Liver (tissue), 10 donors: ENCODE results near the gene ZSCAN5A. TPM values are rescaled to one million over a fixed set of nuclear protein-coding genes. Genes with fewer than 3 reads are reported as not detected.

Experiments
- DNase-seq: peaks from one replicate; pipeline ENCODE4 v3.0.0-alpha.2; 2017; ENCODE audit warnings: low spot score
- H3K27ac ChIP-seq, 2 donors: one replicate each; pipeline ENCODE4 v1.7.0; 2013; ENCODE audit warnings: inconsistent platforms in 2 of 2, low read length in 2 of 2, control low read depth in 1 of 2, low read depth in 1 of 2, mild to moderate bottlenecking in 1 of 2
- H3K27me3 ChIP-seq, 4 donors: one replicate each; pipeline versions ENCODE4 v1.6.1 to v1.7.0; 2013; ENCODE audit warnings: low read length in 3 of 4, inconsistent platforms in 1 of 4, mild to moderate bottlenecking in 1 of 4, moderate library complexity in 1 of 4; ENCODE audit not compliant: control insufficient read depth in 4 of 4, insufficient read depth in 4 of 4
- H3K36me3 ChIP-seq, 4 donors: one replicate each; pipeline versions ENCODE4 v1.6.1 to v1.7.0; 2013; ENCODE audit warnings: low read length in 3 of 4, mild to moderate bottlenecking in 3 of 4, low read depth in 1 of 4, moderate library complexity in 1 of 4; ENCODE audit not compliant: control insufficient read depth in 4 of 4, insufficient read depth in 3 of 4
- H3K4me1 ChIP-seq, 4 donors: one replicate each; pipeline versions ENCODE4 v1.6.1 to v1.7.0; 2013; ENCODE audit warnings: low read length in 3 of 4, mild to moderate bottlenecking in 3 of 4, moderate library complexity in 1 of 4; ENCODE audit not compliant: control insufficient read depth in 4 of 4, insufficient read depth in 4 of 4
- H3K4me3 ChIP-seq, 3 donors: one replicate each; pipeline versions ENCODE4 v1.6.1 to v1.7.0; 2013; ENCODE audit warnings: low read length in 3 of 3, control low read depth in 1 of 3, low read depth in 1 of 3, mild to moderate bottlenecking in 1 of 3
- H3K9ac ChIP-seq, 2 donors: one replicate each; pipeline ENCODE4 v1.7.0; 2013; ENCODE audit warnings: low read length in 2 of 2, mild to moderate bottlenecking in 2 of 2, moderate library complexity in 2 of 2, control low read depth in 1 of 2, low read depth in 1 of 2
- H3K9me3 ChIP-seq, 4 donors: one replicate each; pipeline versions ENCODE4 v1.6.1 to v1.7.0; 2013; ENCODE audit warnings: low read length in 3 of 4; ENCODE audit not compliant: control insufficient read depth in 4 of 4
- HNF4A ChIP-seq, 2 donors: conservative IDR thresholded peaks; 2 replicates each; pipeline ENCODE4 v1.6.1; 2016; ENCODE audit warnings: antibody characterized with exemption in 2 of 2, mild to moderate bottlenecking in 2 of 2
- NR2F2 ChIP-seq: IDR thresholded peaks from 2 replicates; pipeline ENCODE4 v1.6.1; 2016; ENCODE audit warnings: antibody characterized with exemption
- RXRA ChIP-seq, 2 donors: IDR thresholded peaks; 2 replicates each; pipeline ENCODE4 v1.6.1; 2017 to 2018; ENCODE audit warnings: antibody characterized with exemption in 2 of 2, mild to moderate bottlenecking in 1 of 2
- WGBS: extraction: QIAGEN DNeasy Blood & Tissue Kit; methylation state at CpG from one replicate; pipeline ENCODE4 v1.1.7; 2013; 5-methylcytosine and 5-hydroxymethylcytosine counted together
- polyA plus RNA-seq, 2 donors: library from polyadenylated mRNA; stranded (reverse) in 1 of 2; unstranded in 1 of 2; fragments of 200-250 nt in 1 of 2; fragments of >200 nt in 1 of 2; fragmentation: Nextera tagmentation in 1 of 2; extraction: Ambion mirVana in 1 of 2; gene quantifications; one replicate each; pipeline versions ENCODE4 v1.2.1 to v1.2.3, GENCODE V29; 2013 to 2015
- small RNA-seq: library from RNA; depleted of rRNA; stranded (forward); fragments of <200 nt; gene quantifications from one replicate; pipeline ENCODE3, GENCODE V24; 2014
- total RNA-seq, 2 donors: library from RNA; depleted of rRNA; stranded (reverse); fragments of >200 nt; gene quantifications; one replicate each; pipeline ENCODE4 v1.2.3, GENCODE V29; 2014
- TF ChIP-seq, protein P1 (sequence below): IDR thresholded peaks from 2 replicates; pipeline ENCODE4 v1.6.1; 2016; ENCODE audit warnings: antibody characterized with exemption, mild to moderate bottlenecking
- TF ChIP-seq, protein P2 (sequence below): IDR thresholded peaks from 2 replicates; pipeline ENCODE4 v1.6.1; 2016; ENCODE audit warnings: antibody characterized with exemption
- TF ChIP-seq, protein P3 (sequence below): IDR thresholded peaks from 2 replicates; pipeline ENCODE4 v1.6.1; 2016; ENCODE audit warnings: antibody characterized with exemption
- donor health status: healthy.
- donor health status: healthy.
- donor health status: healthy.
- donor health status: healthy.
- donor health status: healthy.

Gene ZSCAN5A
- total and polyA plus RNA-seq, 4 donors = 2.2 to 9.6 (median 5.0) TPM

DNA sequence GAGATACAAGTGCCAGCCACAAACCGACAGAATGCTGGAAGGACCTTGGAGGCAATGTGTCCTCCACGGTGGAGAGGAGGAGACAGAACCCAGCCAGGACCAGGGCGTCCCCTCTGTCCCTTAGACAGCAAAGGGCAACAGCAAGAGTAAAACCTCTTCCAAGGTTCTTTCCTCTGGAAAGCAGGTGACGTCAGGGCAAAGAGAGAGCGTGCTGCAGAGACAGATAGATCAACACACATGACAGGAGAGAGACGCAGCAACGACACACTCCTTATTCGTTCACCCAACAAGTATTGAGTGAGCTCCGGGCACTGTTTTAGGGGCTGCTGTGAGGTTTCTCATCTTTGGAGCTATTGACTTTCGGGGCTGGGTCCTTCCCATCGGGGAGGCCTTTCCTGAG is 140.1 kb downstream of the ZSCAN5A start (continued):
- TF ChIP-seq, protein P1, sequence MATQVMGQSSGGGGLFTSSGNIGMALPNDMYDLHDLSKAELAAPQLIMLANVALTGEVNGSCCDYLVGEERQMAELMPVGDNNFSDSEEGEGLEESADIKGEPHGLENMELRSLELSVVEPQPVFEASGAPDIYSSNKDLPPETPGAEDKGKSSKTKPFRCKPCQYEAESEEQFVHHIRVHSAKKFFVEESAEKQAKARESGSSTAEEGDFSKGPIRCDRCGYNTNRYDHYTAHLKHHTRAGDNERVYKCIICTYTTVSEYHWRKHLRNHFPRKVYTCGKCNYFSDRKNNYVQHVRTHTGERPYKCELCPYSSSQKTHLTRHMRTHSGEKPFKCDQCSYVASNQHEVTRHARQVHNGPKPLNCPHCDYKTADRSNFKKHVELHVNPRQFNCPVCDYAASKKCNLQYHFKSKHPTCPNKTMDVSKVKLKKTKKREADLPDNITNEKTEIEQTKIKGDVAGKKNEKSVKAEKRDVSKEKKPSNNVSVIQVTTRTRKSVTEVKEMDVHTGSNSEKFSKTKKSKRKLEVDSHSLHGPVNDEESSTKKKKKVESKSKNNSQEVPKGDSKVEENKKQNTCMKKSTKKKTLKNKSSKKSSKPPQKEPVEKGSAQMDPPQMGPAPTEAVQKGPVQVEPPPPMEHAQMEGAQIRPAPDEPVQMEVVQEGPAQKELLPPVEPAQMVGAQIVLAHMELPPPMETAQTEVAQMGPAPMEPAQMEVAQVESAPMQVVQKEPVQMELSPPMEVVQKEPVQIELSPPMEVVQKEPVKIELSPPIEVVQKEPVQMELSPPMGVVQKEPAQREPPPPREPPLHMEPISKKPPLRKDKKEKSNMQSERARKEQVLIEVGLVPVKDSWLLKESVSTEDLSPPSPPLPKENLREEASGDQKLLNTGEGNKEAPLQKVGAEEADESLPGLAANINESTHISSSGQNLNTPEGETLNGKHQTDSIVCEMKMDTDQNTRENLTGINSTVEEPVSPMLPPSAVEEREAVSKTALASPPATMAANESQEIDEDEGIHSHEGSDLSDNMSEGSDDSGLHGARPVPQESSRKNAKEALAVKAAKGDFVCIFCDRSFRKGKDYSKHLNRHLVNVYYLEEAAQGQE = no peak
- TF ChIP-seq, protein P2, sequence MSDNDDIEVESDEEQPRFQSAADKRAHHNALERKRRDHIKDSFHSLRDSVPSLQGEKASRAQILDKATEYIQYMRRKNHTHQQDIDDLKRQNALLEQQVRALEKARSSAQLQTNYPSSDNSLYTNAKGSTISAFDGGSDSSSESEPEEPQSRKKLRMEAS = no peak

DNA sequence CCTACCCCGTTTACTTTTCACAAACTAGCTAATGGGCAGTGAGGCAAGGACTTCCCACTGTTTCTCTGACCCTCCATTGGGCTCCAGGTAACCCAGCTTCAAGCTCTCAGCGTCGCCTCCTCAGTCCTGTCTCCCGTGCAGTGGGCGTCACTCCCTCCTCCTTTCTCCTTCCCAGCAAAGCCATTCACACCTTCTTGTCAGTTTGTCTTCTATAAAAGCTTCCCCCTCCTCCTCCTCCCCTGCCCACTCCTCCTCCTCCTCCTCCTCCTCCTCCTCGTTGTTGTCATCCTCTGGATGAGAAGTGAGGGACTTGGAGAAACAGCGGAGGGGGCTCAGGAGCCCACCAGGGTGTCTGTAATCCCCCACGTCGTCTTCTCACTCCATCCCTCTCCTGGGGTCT is 140.6 kb downstream of the ZSCAN5A start:
- no peak for TF ChIP-seq HNF4A (conservative IDR thresholded peaks at IDR 0.05)
- TF ChIP-seq, protein P3, sequence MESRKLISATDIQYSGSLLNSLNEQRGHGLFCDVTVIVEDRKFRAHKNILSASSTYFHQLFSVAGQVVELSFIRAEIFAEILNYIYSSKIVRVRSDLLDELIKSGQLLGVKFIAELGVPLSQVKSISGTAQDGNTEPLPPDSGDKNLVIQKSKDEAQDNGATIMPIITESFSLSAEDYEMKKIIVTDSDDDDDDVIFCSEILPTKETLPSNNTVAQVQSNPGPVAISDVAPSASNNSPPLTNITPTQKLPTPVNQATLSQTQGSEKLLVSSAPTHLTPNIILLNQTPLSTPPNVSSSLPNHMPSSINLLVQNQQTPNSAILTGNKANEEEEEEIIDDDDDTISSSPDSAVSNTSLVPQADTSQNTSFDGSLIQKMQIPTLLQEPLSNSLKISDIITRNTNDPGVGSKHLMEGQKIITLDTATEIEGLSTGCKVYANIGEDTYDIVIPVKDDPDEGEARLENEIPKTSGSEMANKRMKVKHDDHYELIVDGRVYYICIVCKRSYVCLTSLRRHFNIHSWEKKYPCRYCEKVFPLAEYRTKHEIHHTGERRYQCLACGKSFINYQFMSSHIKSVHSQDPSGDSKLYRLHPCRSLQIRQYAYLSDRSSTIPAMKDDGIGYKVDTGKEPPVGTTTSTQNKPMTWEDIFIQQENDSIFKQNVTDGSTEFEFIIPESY = no peak
- no peak for TF ChIP-seq NR2F2
- TF ChIP-seq RXRA (IDR thresholded peaks at IDR 0.05) = no peak
- Histone ChIP-seq H3K27me3 (no peaks in the 10 kb centered on the region), H3K36me3 (no peaks in the 10 kb centered on the region), H3K9ac (no peak overlapping the region), H3K9me3 (no peaks in the 10 kb centered on the region), H3K4me3 (no peak overlapping the region), H3K27ac (no peak overlapping the region), H3K4me1 (peaks cover 4 to 18% (median 9%) of the 10 kb centered on the region in 4 donors)
- whole genome bisulfite sequencing = 46% methylated on average over 9 of the region's 9 CpGs
- no peak for DNase-seq

Small RNA genes within 50 kb of the gene (small RNA-seq; reads per million reads assigned to genes)
- not detected for gene RF00019

Other genes starting within 250 kb of the ZSCAN5A start
- gene ZNF787, start 193.5 kb downstream of the ZSCAN5A start, total RNA-seq = 10 to 100 TPM; 17.6 to 23.6 TPM
- 10 to 100 TPM in 1 of 2 donors, 1 to 10 TPM in 1; 2.9 to 20.1 TPM for gene ZNF787, start 193.5 kb downstream of the ZSCAN5A start, polyA plus RNA-seq
- gene ZNF444, start 173.6 kb downstream of the ZSCAN5A start, total RNA-seq = 10 to 100 TPM; 16.0 to 26.1 TPM
- 10 to 100 TPM in 1 of 2 donors, 1 to 10 TPM in 1; 6.1 to 30.4 TPM for gene ZNF444, start 173.6 kb downstream of the ZSCAN5A start, polyA plus RNA-seq
- gene GALP, start 138.8 kb downstream of the ZSCAN5A start, total RNA-seq = not detected
- gene GALP, start 138.8 kb downstream of the ZSCAN5A start, polyA plus RNA-seq = under 1 TPM; 0.08 to 0.63 TPM
- gene ZSCAN5B, start 117.1 kb downstream of the ZSCAN5A start, total RNA-seq = under 1 TPM in 1 of 2 donors, not detected in 1; 0.08 TPM
- not detected for gene ZSCAN5B, start 117.1 kb downstream of the ZSCAN5A start, polyA plus RNA-seq
- not detected for gene ZSCAN5C, start 112.6 kb downstream of the ZSCAN5A start, total RNA-seq
- gene ZSCAN5C, start 112.6 kb downstream of the ZSCAN5A start, polyA plus RNA-seq = not detected
- not detected for gene EDDM13, start 42.1 kb downstream of the ZSCAN5A start, total RNA-seq
- under 1 TPM in 1 of 2 donors, not detected in 1; 0.20 TPM for gene EDDM13, start 42.1 kb downstream of the ZSCAN5A start, polyA plus RNA-seq
- gene ZNF582, start 78.7 kb upstream of the ZSCAN5A start, total RNA-seq = 1 to 10 TPM; 1.3 to 2.1 TPM
- 1 to 10 TPM; 1.3 to 1.5 TPM for gene ZNF582, start 78.7 kb upstream of the ZSCAN5A start, polyA plus RNA-seq
- 1 to 10 TPM; 2.3 to 2.5 TPM for gene ZNF583, start 89.5 kb upstream of the ZSCAN5A start, total RNA-seq
- gene ZNF583, start 89.5 kb upstream of the ZSCAN5A start, polyA plus RNA-seq = 1 to 10 TPM in 1 of 2 donors, under 1 TPM in 1; 0.75 to 1.5 TPM
- 1 to 10 TPM; 1.3 to 1.7 TPM for gene ZNF667, start 162.5 kb upstream of the ZSCAN5A start, total RNA-seq
- gene ZNF667, start 162.5 kb upstream of the ZSCAN5A start, polyA plus RNA-seq = under 1 TPM; 0.31 to 0.58 TPM
- 1 to 10 TPM; 1.0 to 2.3 TPM for gene ZNF471, start 193.0 kb upstream of the ZSCAN5A start, total RNA-seq
- under 1 TPM; 0.77 to 0.89 TPM for gene ZNF471, start 193.0 kb upstream of the ZSCAN5A start, polyA plus RNA-seq
- gene ZFP28, start 224.1 kb upstream of the ZSCAN5A start, total RNA-seq = 1 to 10 TPM; 1.2 to 1.3 TPM
- under 1 TPM; 0.47 TPM for gene ZFP28, start 224.1 kb upstream of the ZSCAN5A start, polyA plus RNA-seq